ENCODE data around the gene SCAMP3.
A peak's percentile ranks its signal among the peaks of the same experiment; 100 is the strongest.

DNA sequence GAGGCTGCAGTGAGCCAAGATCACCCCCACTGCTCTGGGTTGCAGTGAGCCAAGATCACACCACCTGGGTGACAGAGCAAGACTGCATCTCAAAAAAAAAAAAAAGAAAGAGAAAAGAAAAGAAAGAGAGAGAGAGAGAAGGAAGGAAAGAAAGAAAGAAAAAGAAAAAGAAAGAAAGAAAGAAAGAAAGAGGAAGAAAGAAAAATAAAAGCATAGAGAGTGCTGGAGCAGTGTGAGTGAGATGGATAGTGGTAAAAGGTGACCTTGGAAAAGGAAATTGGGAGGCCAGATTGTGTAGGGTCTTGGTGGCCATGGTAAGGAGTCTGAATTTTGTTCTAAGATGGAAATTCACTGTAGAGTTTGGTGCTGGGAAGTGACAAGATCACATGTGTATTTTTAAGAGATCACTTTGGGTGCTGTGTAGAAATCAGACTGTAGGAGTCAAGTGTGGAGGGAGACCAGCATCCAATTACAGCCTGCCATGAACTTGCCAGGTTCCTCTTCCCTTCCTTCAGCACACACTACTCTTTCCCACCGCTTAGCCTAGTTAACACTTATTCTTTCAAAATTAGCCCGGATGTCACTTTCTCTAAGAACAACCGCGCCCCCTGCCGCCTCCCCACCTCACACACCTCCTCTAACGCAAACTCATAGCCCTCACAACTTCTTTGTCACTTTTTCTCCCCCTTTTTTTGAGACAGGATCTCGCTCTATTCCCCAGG is 35.8 kb downstream of the SCAMP3 start:
- TF ChIP-seq POLR2A (IDR thresholded peaks at IDR 0.05) (no peak), CTCF (IDR thresholded peaks at IDR 0.05) (peak; percentile 27 to 35 (median 32))
